GM12872 (cell line): ENCODE data around the gene MIPEP.

Source experiments
- TF ChIP-seq, protein P1 (sequence below): IDR thresholded peaks from 3 replicates; pipeline ENCODE4 v1.5.1; 2011; ENCODE audit warnings: low read depth, mild to moderate bottlenecking, low read length, moderate library complexity; ENCODE audit not compliant: insufficient read depth

Gene MIPEP

DNA sequence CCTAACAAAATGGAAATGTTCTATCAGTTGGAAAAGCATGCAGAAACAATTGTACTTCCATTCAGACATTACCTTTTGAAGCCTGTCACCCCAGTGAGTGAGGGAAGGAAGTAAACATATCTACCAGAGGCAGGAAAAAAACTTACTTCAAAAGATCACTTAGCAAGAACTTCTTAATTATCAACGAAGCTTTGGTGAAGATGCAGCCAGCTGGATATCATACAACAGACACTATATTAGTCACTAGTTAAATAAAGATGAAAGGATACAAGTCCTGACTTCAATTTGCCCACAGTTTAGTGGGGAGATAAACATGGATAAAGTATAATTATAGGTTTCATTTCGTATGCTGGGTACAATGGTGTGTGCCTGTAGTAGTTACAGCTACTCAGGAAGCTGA, 170.2 kb downstream of the MIPEP start:
- TF ChIP-seq, protein P1, sequence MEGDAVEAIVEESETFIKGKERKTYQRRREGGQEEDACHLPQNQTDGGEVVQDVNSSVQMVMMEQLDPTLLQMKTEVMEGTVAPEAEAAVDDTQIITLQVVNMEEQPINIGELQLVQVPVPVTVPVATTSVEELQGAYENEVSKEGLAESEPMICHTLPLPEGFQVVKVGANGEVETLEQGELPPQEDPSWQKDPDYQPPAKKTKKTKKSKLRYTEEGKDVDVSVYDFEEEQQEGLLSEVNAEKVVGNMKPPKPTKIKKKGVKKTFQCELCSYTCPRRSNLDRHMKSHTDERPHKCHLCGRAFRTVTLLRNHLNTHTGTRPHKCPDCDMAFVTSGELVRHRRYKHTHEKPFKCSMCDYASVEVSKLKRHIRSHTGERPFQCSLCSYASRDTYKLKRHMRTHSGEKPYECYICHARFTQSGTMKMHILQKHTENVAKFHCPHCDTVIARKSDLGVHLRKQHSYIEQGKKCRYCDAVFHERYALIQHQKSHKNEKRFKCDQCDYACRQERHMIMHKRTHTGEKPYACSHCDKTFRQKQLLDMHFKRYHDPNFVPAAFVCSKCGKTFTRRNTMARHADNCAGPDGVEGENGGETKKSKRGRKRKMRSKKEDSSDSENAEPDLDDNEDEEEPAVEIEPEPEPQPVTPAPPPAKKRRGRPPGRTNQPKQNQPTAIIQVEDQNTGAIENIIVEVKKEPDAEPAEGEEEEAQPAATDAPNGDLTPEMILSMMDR: no peak

DNA sequence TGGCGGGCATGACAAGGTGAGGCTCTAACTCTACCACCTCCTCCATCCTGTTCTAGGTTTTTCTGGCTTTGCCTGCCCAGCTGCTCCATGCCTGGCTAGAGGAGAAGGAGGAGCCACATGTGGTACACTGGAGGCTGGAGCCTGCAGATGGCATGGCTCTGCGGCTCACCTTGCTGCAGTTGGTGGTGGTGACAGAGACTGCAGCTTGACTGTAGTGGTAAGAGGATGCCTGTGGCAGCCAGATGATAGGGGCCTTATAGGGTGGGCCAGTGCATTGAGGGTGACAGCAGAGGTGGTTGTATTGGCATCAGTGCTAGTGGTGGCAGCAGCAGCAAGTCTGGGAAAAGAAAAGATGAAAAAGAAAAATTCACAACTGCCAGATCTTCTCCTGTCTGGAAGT, 172.8 kb downstream of the MIPEP start:
- TF ChIP-seq, protein P1: no peak

DNA sequence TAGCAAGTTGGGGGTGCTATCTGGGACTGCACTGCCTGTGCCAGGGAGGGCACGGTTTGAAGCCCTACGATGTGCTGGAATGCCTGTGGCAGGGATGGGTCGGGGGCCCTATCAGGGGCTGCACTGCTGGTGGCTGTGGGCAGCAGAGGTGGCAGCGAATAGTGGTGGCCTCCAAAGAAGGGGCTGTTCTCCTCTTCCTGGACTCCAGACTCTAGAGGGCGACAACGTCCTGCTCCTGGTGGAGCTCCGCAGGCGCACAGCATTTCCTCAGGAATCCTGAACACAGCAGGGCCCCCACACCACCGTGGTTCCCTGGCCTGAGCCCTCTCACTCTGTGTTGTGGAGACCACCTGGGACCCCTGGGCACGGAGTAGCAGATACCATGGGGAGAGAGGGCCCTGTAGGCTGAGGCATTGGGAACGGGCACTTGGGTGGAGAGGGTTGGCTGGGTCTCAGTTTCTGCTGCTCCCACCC, 173.4 kb downstream of the MIPEP start:
- TF ChIP-seq, protein P1: peak; percentile 53

DNA sequence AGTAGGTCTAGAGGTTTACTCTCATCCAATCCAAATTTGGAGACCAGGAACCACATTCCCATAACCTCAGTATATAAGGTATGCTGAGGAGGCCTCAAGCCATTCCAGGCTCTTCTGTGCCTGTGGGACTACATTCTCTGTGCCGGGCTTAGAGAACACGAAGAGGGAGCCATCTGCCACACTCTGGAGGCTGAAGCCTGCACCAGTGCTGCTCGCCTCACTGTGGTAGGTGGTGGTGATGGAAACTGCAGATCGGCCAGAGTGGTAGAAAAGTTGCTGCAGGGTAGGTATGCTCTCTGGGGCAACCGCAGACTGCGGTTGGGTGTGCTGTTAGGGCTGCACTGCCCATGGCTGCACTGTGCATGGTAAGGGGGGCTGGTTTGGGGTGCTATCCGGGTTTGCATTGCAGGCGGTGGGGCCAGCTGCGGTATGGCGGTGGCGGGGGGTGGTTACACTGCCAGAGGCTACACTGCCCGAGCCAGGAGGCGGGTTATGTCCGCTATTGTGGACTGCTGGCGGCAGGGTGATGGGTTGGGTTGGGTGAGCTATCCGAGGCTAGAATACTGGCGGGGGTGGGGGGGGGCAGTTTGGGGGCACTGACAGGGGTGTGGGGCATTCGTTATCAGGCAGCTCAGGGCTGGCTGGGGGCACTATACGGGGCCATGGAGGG, 174.0 kb downstream of the MIPEP start:
- TF ChIP-seq, protein P1: no peak

DNA sequence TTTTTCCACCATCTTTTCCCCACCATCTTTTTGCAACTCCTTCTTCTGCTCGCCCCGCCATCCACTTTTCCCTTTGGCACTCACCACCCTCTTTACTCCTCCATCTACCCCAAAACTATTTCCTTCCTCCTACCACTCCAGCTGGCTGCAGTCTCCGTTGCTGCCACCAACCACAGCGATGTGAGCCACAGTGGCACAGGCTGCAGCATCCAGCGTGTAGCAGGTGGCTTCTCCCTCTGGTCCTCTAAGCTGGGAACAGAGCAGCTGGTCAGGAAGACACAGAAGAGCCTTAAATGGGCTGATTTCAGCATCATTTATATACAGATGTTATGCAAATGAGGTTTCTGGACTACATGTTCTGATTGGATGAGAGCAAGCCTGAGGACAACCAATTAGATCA, 174.5 kb downstream of the MIPEP start:
- TF ChIP-seq, protein P1: no peak

DNA sequence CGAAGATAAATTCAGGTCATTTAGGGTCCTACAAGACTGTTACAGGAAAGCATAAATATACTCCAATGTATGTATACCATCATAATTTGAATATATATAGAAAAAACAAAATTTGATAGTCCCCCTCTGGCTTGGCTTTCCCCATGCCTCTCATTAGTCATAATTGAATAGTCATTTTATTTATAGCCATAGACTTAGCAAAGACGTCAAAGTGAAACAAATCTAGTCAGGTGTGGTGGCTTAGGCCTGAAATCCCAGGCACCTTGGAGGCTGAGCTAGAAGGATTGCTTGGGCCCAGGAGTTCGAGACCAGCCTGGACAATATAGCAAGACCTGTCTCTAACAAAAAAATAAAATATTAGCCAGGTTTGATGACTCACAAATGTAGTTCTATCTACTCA, 177.8 kb downstream of the MIPEP start:
- TF ChIP-seq, protein P1: no peak

DNA sequence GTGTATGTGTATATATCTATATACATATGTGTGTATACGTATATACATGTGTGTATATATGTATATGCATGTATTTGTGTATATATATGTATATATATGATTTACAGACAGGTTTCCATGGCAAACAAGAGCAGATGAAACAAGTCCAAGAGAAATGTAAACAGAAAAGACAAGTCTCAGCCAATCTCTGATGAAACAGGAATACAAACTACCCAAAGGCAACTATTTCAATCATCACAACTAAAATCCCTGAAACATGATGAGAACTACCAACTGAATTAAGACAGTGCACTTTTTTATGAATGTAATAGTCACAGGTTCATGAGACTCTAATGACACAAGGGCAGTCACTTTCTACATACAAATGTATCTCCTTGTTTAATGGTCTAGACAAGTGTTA, 178.8 kb downstream of the MIPEP start:
- TF ChIP-seq, protein P1: no peak

DNA sequence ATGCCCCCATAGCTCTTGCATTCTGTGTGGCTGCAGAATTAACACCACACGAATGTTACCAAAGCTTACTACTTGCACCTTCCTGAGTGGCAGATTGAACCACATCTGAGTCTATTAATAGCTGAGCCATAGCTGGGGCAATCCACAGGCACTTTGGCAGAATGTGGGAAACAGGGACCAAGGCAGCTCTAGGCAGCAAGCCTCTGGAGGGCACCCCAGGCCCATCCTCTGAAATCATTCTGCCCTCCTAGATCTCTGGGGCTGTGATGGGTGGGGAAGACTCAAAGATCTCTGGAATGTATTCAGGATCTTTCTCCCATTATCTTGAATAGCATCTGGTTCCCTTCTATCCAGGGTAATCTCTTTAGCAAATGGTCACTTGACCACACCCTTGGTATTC, 179.7 kb downstream of the MIPEP start:
- TF ChIP-seq, protein P1: peak; percentile 28; the same call in 1 of the 3 replicates
